GM23248 (cell line): ENCODE measurements around the gene FMO1. TPM values are rescaled to one million over a fixed set of nuclear protein-coding genes. Genes with fewer than 3 reads are reported as not detected.

Experiments used
- DNase-seq: peaks from one replicate; pipeline ENCODE4 v3.0.0-alpha.2; 2015
- H2AFZ ChIP-seq: fragments of 200-600 bp; sonication (generic); 2 replicates; pipeline ENCODE4 v1.6.1; 2016; ENCODE audit warnings: antibody characterized with exemption
- H3F3A ChIP-seq: fragments of 200-600 bp; sonication (generic); 2 replicates; pipeline ENCODE4 v1.6.1; 2016; ENCODE audit warnings: mild to moderate bottlenecking, antibody characterized with exemption, mixed run types; ENCODE audit not compliant: insufficient read depth
- H3K27ac ChIP-seq: fragments of 200-600 bp; sonication (generic); 2 replicates; pipeline ENCODE4 v1.5.1; 2016; ENCODE audit warnings: mild to moderate bottlenecking
- H3K27me3 ChIP-seq: fragments of 200-600 bp; sonication (generic); replicated peaks from 2 replicates; pipeline ENCODE4 v1.6.1; 2016; ENCODE audit warnings: mild to moderate bottlenecking; ENCODE audit not compliant: insufficient read depth
- H3K36me3 ChIP-seq: fragments of 200-600 bp; sonication (generic); 2 replicates; pipeline ENCODE4 v1.6.1; 2016; ENCODE audit warnings: low read depth, mild to moderate bottlenecking
- H3K4me1 ChIP-seq: fragments of 200-600 bp; sonication (generic); 2 replicates; pipeline ENCODE4 v1.6.1; 2016; ENCODE audit warnings: mild to moderate bottlenecking; ENCODE audit not compliant: insufficient read depth
- H3K4me2 ChIP-seq: fragments of 200-600 bp; sonication (generic); one replicate; pipeline ENCODE4 v1.6.1; 2016; ENCODE audit warnings: mild to moderate bottlenecking; ENCODE audit not compliant: unreplicated experiment
- H3K4me3 ChIP-seq: fragments of 200-600 bp; sonication (generic); 2 replicates; pipeline ENCODE4 v1.5.1; 2016; ENCODE audit warnings: mild to moderate bottlenecking
- H3K79me2 ChIP-seq: fragments of 200-600 bp; sonication (generic); 2 replicates; pipeline ENCODE4 v1.6.1; 2016; ENCODE audit warnings: mild to moderate bottlenecking; ENCODE audit not compliant: insufficient read depth
- H3K9ac ChIP-seq: fragments of 200-600 bp; sonication (generic); 2 replicates; pipeline ENCODE4 v1.6.1; 2016; ENCODE audit warnings: mild to moderate bottlenecking
- H3K9me2 ChIP-seq: fragments of 200-600 bp; sonication (generic); 2 replicates; pipeline ENCODE4 v1.6.1; 2016; ENCODE audit warnings: mixed run types, mild to moderate bottlenecking, moderate library complexity; ENCODE audit not compliant: insufficient read depth
- H3K9me3 ChIP-seq: fragments of 200-600 bp; sonication (generic); one replicate; pipeline ENCODE4 v1.6.1; 2017; ENCODE audit warnings: low read depth
- H4K20me1 ChIP-seq: fragments of 200-600 bp; sonication (generic); 2 replicates; pipeline ENCODE4 v1.6.0; 2016; ENCODE audit not compliant: insufficient read depth
- EZH2 ChIP-seq: fragments of 200-600 bp; sonication (generic); IDR thresholded peaks from 2 replicates; pipeline ENCODE4 v1.6.1; 2018; ENCODE audit warnings: antibody characterized with exemption, mild to moderate bottlenecking; ENCODE audit not compliant: insufficient read depth, poor library complexity, severe bottlenecking
- EZH2phosphoT487 ChIP-seq: fragments of 200-600 bp; sonication (generic); IDR thresholded peaks from 2 replicates; pipeline ENCODE4 v1.6.1; 2018; ENCODE audit warnings: antibody characterized with exemption, moderate library complexity, mild to moderate bottlenecking, low read depth; ENCODE audit not compliant: insufficient read depth
- WGBS, 2 experiments: methylation state at CpG; one replicate each; pipeline ENCODE4 v1.1.6; 2015 to 2017; ENCODE audit warnings: low lambda C conversion rate in 2 of 2, low coverage in 1 of 2; ENCODE audit errors: missing lambda C conversion rate in 2 of 2; 5-methylcytosine and 5-hydroxymethylcytosine counted together
- in situ Hi-C: fragments of 300-500 bp; cut with MboI; formaldehyde crosslinking; loops from 2 replicates; pipeline ENCODE4 v1.15.0; 2020
- polyA plus RNA-seq: library from polyadenylated mRNA; unstranded; fragments of >200 nt; fragmentation: Nextera tagmentation; extraction: Ambion mirVana; gene quantifications from 2 replicates; pipeline ENCODE4 v1.2.1, GENCODE V29; 2016
- total RNA-seq: library from RNA; depleted of rRNA; stranded (reverse); fragments of >200 nt; shearing (Covaris generic); gene quantifications from 2 replicates; pipeline ENCODE4 v1.2.3, GENCODE V29; 2014

The FMO1 gene
- total and polyA plus RNA-seq, 2 experiments from 2014 or later: not detected

- H3K9me3 ChIP-seq: no peaks in the 10 kb centered on the region
- H3K4me2 ChIP-seq: no peak overlapping the region
- H3K4me3 ChIP-seq: no peak overlapping the region
- DNase-seq: peak; percentile 82
- no peaks in the 10 kb centered on the region for H3K36me3 ChIP-seq
- TF ChIP-seq EZH2: no peak
- no peak for TF ChIP-seq EZH2phosphoT487
- in situ Hi-C loops: no loop called here
- no peaks in the 10 kb centered on the region for H3K9me2 ChIP-seq
- no peaks in the 10 kb centered on the region for H3K79me2 ChIP-seq
- 5 to 7% methylated on average over 8 of the region's 8 CpGs for WGBS, 2 experiments
- no peak overlapping the region for H3K9ac ChIP-seq
- H3K27ac ChIP-seq: no peak overlapping the region
- H3K27me3 ChIP-seq: peaks cover 9% of the 10 kb centered on the region; the same call in 1 of the 2 replicates
- H4K20me1 ChIP-seq: no peaks in the 10 kb centered on the region
- no peaks in the 10 kb centered on the region; the same call in 1 of the 2 replicates for H3K4me1 ChIP-seq
- H3F3A ChIP-seq: no peaks in the 10 kb centered on the region
- H2AFZ ChIP-seq: no peak overlapping the region
Measured at GRCh38 chr1:171256940-171257606, 8.8 kb downstream of the FMO1 start.

DNA sequence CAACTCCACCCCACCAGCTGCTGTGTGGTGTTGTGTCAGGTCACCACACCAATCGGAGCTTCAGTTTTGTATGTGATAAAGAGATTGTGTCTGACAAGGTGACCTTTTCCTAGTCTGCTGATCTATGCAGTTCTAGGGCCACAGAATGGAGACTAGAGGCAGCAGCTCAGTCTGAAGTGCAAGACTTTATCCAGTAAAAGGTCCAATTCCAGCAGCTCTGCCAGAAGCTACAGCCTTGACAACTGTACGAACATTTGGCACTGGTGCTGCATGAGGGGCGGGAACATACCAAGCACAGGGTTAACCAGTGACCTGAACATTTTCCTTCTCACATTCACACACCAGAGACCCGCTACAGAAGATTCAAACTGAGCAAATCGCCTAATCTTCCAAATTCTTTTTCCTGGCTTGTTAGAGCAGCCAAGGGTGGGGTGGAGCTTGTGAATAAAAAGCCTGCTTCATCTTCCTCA, 9.3 kb downstream of the FMO1 start:
- DNase-seq: no peak
- Histone ChIP-seq H3K4me1 (no peaks in the 10 kb centered on the region; the same call in 1 of the 2 replicates), H3K4me2 (no peak overlapping the region)

GRCh38 chr1:171258429-171258828, 10.1 kb downstream of the FMO1 start:
- H3K9me3 ChIP-seq: no peaks in the 10 kb centered on the region
- WGBS, 2 experiments: 74% methylated on average over 3 of the region's 3 CpGs
- H3F3A ChIP-seq: no peaks in the 10 kb centered on the region
- no peaks in the 10 kb centered on the region for H3K79me2 ChIP-seq
- in situ Hi-C loops: no loop called here
- no peak overlapping the region for H3K27ac ChIP-seq
- no peaks in the 10 kb centered on the region for H3K36me3 ChIP-seq
- no peak overlapping the region for H2AFZ ChIP-seq
- H3K4me3 ChIP-seq: no peak overlapping the region
- H3K4me2 ChIP-seq: no peak overlapping the region
- H4K20me1 ChIP-seq: no peaks in the 10 kb centered on the region
- H3K4me1 ChIP-seq: no peaks in the 10 kb centered on the region; the same call in 1 of the 2 replicates
- no peaks in the 10 kb centered on the region for H3K9me2 ChIP-seq
- no peak for DNase-seq
- H3K27me3 ChIP-seq: 0 out of 2 replicates have a peak, but pooled peaks cover 9% of the 10 kb centered on the region
- no peak overlapping the region for H3K9ac ChIP-seq
- TF ChIP-seq EZH2phosphoT487 (no peak), EZH2 (no peak)

More for the DNA sequence above, 9.3 kb downstream of the FMO1 start:
- Histone ChIP-seq H2AFZ (no peak overlapping the region), H3K9me3 (no peaks in the 10 kb centered on the region), H3F3A (no peaks in the 10 kb centered on the region), H4K20me1 (no peaks in the 10 kb centered on the region), H3K9ac (no peak overlapping the region), H3K27ac (no peak overlapping the region), H3K36me3 (no peaks in the 10 kb centered on the region), H3K4me3 (no peak overlapping the region), H3K27me3 (0 out of 2 replicates have a peak, but pooled peaks cover 9% of the 10 kb centered on the region), H3K79me2 (no peaks in the 10 kb centered on the region), H3K9me2 (no peaks in the 10 kb centered on the region)
- WGBS, 2 experiments: 11 to 15% methylated on average over 5 of the region's 5 CpGs
- in situ Hi-C loops: no loop called here
- no peak for TF ChIP-seq EZH2phosphoT487
- TF ChIP-seq EZH2: no peak

- WGBS, 2 experiments: 77% methylated on average over 2 of the region's 2 CpGs
Measured at GRCh38 chr1:171258943-171259342, 10.6 kb downstream of the FMO1 start.

More at GRCh38 chr1:171258943-171259342, 10.6 kb downstream of the FMO1 start:
- Histone ChIP-seq H2AFZ (no peak overlapping the region), H3K27ac (no peak overlapping the region), H3K4me1 (no peaks in the 10 kb centered on the region; the same call in 1 of the 2 replicates), H3K79me2 (no peaks in the 10 kb centered on the region), H3F3A (no peaks in the 10 kb centered on the region), H4K20me1 (no peaks in the 10 kb centered on the region), H3K4me2 (no peak overlapping the region), H3K9me2 (no peaks in the 10 kb centered on the region), H3K9ac (no peak overlapping the region), H3K36me3 (no peaks in the 10 kb centered on the region), H3K4me3 (no peak overlapping the region), H3K27me3 (0 out of 2 replicates have a peak, but pooled peaks cover 9% of the 10 kb centered on the region), H3K9me3 (no peaks in the 10 kb centered on the region)
- DNase-seq: no peak
- in situ Hi-C loops: no loop called here
- TF ChIP-seq EZH2 (no peak), EZH2phosphoT487 (no peak)
